A549 treated with GW870086 at 1 μM for 4 hours (cell line): ENCODE data around the gene SV2B. TPM values are rescaled to one million over a fixed set of nuclear protein-coding genes. Genes with fewer than 3 reads are reported as not detected.

Experiments used
- total RNA-seq: library from RNA; stranded (reverse); fragments of 200-300 nt; extraction: Qiagen RNA extraction; gene quantifications from 5 replicates; pipeline ENCODE4 v1.2.3, GENCODE V29; 2022; ENCODE audit warnings: low read depth

The SV2B gene, protein sequence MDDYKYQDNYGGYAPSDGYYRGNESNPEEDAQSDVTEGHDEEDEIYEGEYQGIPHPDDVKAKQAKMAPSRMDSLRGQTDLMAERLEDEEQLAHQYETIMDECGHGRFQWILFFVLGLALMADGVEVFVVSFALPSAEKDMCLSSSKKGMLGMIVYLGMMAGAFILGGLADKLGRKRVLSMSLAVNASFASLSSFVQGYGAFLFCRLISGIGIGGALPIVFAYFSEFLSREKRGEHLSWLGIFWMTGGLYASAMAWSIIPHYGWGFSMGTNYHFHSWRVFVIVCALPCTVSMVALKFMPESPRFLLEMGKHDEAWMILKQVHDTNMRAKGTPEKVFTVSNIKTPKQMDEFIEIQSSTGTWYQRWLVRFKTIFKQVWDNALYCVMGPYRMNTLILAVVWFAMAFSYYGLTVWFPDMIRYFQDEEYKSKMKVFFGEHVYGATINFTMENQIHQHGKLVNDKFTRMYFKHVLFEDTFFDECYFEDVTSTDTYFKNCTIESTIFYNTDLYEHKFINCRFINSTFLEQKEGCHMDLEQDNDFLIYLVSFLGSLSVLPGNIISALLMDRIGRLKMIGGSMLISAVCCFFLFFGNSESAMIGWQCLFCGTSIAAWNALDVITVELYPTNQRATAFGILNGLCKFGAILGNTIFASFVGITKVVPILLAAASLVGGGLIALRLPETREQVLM
- 0.06 to 0.15 TPM (median 0.12 TPM) in 4 of 5 replicates, not detected in the other for total RNA-seq

GRCh38 chr15:91099995-91100813, at the start of gene SV2B:
Gene SV2B, plus strand, starts transcription at chr15:91100257. Its CDS starts 126,007 bp downstream, at chr15:91226264.

Other genes with a start within 250 kb of the SV2B start
- 43.7 to 65.2 TPM (median 59.3 TPM) in 5 replicates for gene FURIN, start 231.7 kb upstream of the SV2B start, total RNA-seq
- gene FES, start 215.8 kb upstream of the SV2B start, total RNA-seq: 0.51 to 1.3 TPM (median 0.99 TPM) in 5 replicates
- gene MAN2A2, start 197.0 kb upstream of the SV2B start, total RNA-seq: 21.5 to 31.1 TPM (median 29.2 TPM) in 5 replicates
- 27.1 to 34.8 TPM (median 30.9 TPM) in 5 replicates for gene HDDC3, start 167.7 kb upstream of the SV2B start, total RNA-seq
- 52.7 to 60.0 TPM (median 54.3 TPM) in 5 replicates for gene UNC45A, start 165.0 kb upstream of the SV2B start, total RNA-seq
- gene RCCD1, start 145.4 kb upstream of the SV2B start, total RNA-seq: 31.1 to 52.4 TPM (median 37.1 TPM) in 5 replicates
- 181 to 221 TPM (median 207 TPM) in 5 replicates for gene PRC1, start 105.7 kb upstream of the SV2B start, total RNA-seq
- 12.3 to 17.6 TPM (median 15.0 TPM) in 5 replicates for gene VPS33B, start 77.7 kb upstream of the SV2B start, total RNA-seq